Osteoblast (primary cell): ENCODE measurements around the gene TECR. TPM values are rescaled to one million over a fixed set of nuclear protein-coding genes. Genes with fewer than 3 reads are reported as not detected.

Experiments
- DNase-seq: peaks from one replicate; pipeline ENCODE4 v3.0.0; 2011; ENCODE audit warnings: low spot score, mixed read lengths; ENCODE audit not compliant: insufficient read length; ENCODE audit errors: missing footprints
- H2AFZ ChIP-seq: 2 replicates; pipeline ENCODE4 v1.6.0; 2011; ENCODE audit warnings: mild to moderate bottlenecking, low read length
- H3K27ac ChIP-seq: 2 replicates; pipeline ENCODE4 v1.5.1; 2011; ENCODE audit warnings: mild to moderate bottlenecking, low read depth, low read length, moderate library complexity
- H3K27me3 ChIP-seq: 2 replicates; pipeline ENCODE4 v1.6.0; 2012; ENCODE audit warnings: mild to moderate bottlenecking, control low read depth, inconsistent platforms, low read length, moderate library complexity; ENCODE audit not compliant: insufficient read depth
- H3K36me3 ChIP-seq: 2 replicates; pipeline ENCODE4 v1.5.1; 2011; ENCODE audit warnings: mild to moderate bottlenecking, low read length, control low read depth, moderate library complexity; ENCODE audit not compliant: insufficient read depth
- H3K4me1 ChIP-seq: 2 replicates; pipeline ENCODE4 v1.5.1; 2011; ENCODE audit warnings: mild to moderate bottlenecking, low read length, control low read depth, moderate library complexity; ENCODE audit not compliant: insufficient read depth
- H3K4me2 ChIP-seq: 2 replicates; pipeline ENCODE4 v1.6.0; 2011; ENCODE audit warnings: mild to moderate bottlenecking, low read length; ENCODE audit not compliant: insufficient read depth
- H3K4me3 ChIP-seq: fragments of 200-600 bp; sonication (generic); 3 replicates; pipeline ENCODE4 v1.5.1; 2012; ENCODE audit warnings: mild to moderate bottlenecking, low read length, inconsistent platforms; ENCODE audit not compliant: insufficient read depth
- H3K79me2 ChIP-seq: 2 replicates; pipeline ENCODE4 v1.6.0; 2012; ENCODE audit warnings: mild to moderate bottlenecking, low read length, control low read depth, inconsistent platforms; ENCODE audit not compliant: insufficient read depth
- H3K9me3 ChIP-seq: 2 replicates; pipeline ENCODE4 v1.5.1; 2011; ENCODE audit warnings: low read depth, low read length, control low read depth
- H4K20me1 ChIP-seq: 2 replicates; pipeline ENCODE4 v1.6.0; 2012; ENCODE audit warnings: mild to moderate bottlenecking, low read length, control low read depth; ENCODE audit not compliant: insufficient read depth
- total RNA-seq: library from RNA; depleted of rRNA; stranded (reverse); fragments of >200 nt; gene quantifications from 2 replicates; pipeline ENCODE4 v1.2.3, GENCODE V29; 2012
- TF ChIP-seq, protein P1 (sequence below): IDR thresholded peaks from 2 replicates; pipeline ENCODE4 v1.5.1; 2011; ENCODE audit warnings: mild to moderate bottlenecking, low read depth, low read length, moderate library complexity; ENCODE audit errors: extremely low read depth

TECR gene
- total RNA-seq, 1 donor, result 41.6 TPM

- H2AFZ ChIP-seq, result no peak overlapping the region
- peaks cover 3% of the 10 kb centered on the region for H4K20me1 ChIP-seq
- H3K4me1 ChIP-seq, result peaks cover 9% of the 10 kb centered on the region
- H3K27me3 ChIP-seq, result no peaks in the 10 kb centered on the region
- no peaks in the 10 kb centered on the region for H3K36me3 ChIP-seq
- H3K9me3 ChIP-seq, result no peaks in the 10 kb centered on the region
- H3K4me3 ChIP-seq, result no peak overlapping the region
- H3K79me2 ChIP-seq, result peaks cover 9% of the 10 kb centered on the region
- no peak overlapping the region for H3K27ac ChIP-seq
- peak; percentile 15 for DNase-seq
- TF ChIP-seq, protein P1, sequence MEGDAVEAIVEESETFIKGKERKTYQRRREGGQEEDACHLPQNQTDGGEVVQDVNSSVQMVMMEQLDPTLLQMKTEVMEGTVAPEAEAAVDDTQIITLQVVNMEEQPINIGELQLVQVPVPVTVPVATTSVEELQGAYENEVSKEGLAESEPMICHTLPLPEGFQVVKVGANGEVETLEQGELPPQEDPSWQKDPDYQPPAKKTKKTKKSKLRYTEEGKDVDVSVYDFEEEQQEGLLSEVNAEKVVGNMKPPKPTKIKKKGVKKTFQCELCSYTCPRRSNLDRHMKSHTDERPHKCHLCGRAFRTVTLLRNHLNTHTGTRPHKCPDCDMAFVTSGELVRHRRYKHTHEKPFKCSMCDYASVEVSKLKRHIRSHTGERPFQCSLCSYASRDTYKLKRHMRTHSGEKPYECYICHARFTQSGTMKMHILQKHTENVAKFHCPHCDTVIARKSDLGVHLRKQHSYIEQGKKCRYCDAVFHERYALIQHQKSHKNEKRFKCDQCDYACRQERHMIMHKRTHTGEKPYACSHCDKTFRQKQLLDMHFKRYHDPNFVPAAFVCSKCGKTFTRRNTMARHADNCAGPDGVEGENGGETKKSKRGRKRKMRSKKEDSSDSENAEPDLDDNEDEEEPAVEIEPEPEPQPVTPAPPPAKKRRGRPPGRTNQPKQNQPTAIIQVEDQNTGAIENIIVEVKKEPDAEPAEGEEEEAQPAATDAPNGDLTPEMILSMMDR, result no peak
- no peak overlapping the region for H3K4me2 ChIP-seq
Observed at GRCh38 chr19:14553939-14554243, 24.5 kb downstream of the TECR start.

GRCh38 chr19:14554382-14554812, 25.0 kb downstream of the TECR start:
- no peaks in the 10 kb centered on the region for H3K27me3 ChIP-seq
- no peak overlapping the region for H3K27ac ChIP-seq
- peak; percentile 76 for DNase-seq
- no peaks in the 10 kb centered on the region for H3K36me3 ChIP-seq
- no peak overlapping the region for H2AFZ ChIP-seq
- peaks cover 3% of the 10 kb centered on the region for H4K20me1 ChIP-seq
- TF ChIP-seq, protein P1, result no peak
- H3K4me2 ChIP-seq, result no peak overlapping the region
- H3K4me3 ChIP-seq, result no peak overlapping the region
- H3K4me1 ChIP-seq, result peaks cover 9% of the 10 kb centered on the region
- no peaks in the 10 kb centered on the region for H3K9me3 ChIP-seq
- H3K79me2 ChIP-seq, result peaks cover 9% of the 10 kb centered on the region

- peak; percentile 84 for DNase-seq
- Histone ChIP-seq H3K4me3 (peak overlapping the region; percentile 52), H3K9me3 (no peaks in the 10 kb centered on the region), H4K20me1 (peaks cover 3% of the 10 kb centered on the region), H3K36me3 (no peaks in the 10 kb centered on the region), H3K27ac (peak overlapping the region; percentile 54), H2AFZ (peak overlapping the region; percentile 61), H3K79me2 (peaks cover 23% of the 10 kb centered on the region), H3K27me3 (no peaks in the 10 kb centered on the region), H3K4me1 (peaks cover 21% of the 10 kb centered on the region), H3K4me2 (peak overlapping the region; percentile 74)
- TF ChIP-seq, protein P1, result no peak
Observed at GRCh38 chr19:14555918-14556661, 26.7 kb downstream of the TECR start.

DNA sequence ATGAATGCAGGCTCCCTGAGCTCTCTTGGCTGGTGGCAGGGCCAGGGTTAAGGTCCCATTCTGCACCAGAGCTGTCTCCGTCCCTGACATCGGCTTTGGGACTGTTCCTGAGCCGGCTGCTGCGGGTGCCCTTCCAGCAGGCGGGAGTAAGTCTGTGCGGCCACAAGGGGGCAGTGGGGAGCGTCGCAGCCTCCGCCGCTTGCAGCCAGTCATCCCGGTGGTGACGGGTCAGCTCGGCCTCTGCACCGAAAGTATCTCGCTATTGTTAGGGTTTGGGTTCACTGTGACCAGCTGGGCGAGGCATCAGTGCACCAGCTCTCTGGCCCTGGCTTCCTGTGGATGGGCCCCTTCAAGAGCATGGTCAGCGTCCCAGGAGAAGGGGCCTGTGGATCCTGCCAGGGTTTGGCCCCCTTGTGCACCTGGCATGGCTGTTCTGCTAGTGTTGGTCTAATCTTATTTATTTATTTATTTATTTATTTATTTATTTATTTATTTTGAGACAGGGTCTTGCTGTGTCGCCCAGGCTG, 27.3 kb downstream of the TECR start:
- H3K27ac ChIP-seq, result peak overlapping the region; percentile 54
- no peaks in the 10 kb centered on the region for H3K36me3 ChIP-seq
- H3K4me2 ChIP-seq, result peak overlapping the region; percentile 74
- H3K79me2 ChIP-seq, result peaks cover 26% of the 10 kb centered on the region
- H4K20me1 ChIP-seq, result peaks cover 3% of the 10 kb centered on the region
- no peaks in the 10 kb centered on the region for H3K9me3 ChIP-seq
- TF ChIP-seq, protein P1, result peak; percentile 91
- peaks cover 27% of the 10 kb centered on the region for H3K4me1 ChIP-seq
- DNase-seq, result peak; percentile 99
- no peaks in the 10 kb centered on the region for H3K27me3 ChIP-seq
- H3K4me3 ChIP-seq, result peak overlapping the region; percentile 52
- peak overlapping the region; percentile 92 for H2AFZ ChIP-seq
